Body of pancreas (tissue), 4 donors: ENCODE data around the gene DUSP18. TPM values are rescaled to one million over a fixed set of nuclear protein-coding genes. Genes with fewer than 3 reads are reported as not detected.

Experiments used
- ATAC-seq: fragments of 150-250 bp; one replicate; pipeline ENCODE4 v1.9.1; 2016
- DNase-seq, 4 donors: peaks; one replicate each; pipeline ENCODE4 v3.0.0-alpha.2; 2019
- H3K27ac ChIP-seq, 4 donors: fragments of 200-600 bp; sonication (generic); 1 replicate in 3 of 4; 2 replicates in 1 of 4; pipeline versions ENCODE4 v1.5.1 to v1.6.1; 2016 to 2019; ENCODE audit warnings: mild to moderate bottlenecking in 1 of 4, mixed read lengths in 1 of 4, moderate library complexity in 1 of 4
- H3K27me3 ChIP-seq, 2 donors: fragments of 200-600 bp; sonication (generic); one replicate each; pipeline ENCODE4 v1.6.0; 2016; ENCODE audit warnings: mild to moderate bottlenecking in 1 of 2
- H3K36me3 ChIP-seq, 2 donors: fragments of 200-600 bp; sonication (generic); replicated peaks in 1 of 2; 2 replicates each; pipeline ENCODE4 v1.5.1; 2016; ENCODE audit warnings: low read depth in 2 of 2; ENCODE audit not compliant: insufficient read depth in 1 of 2
- H3K4me1 ChIP-seq: fragments of 200-600 bp; sonication (generic); one replicate; pipeline ENCODE4 v1.6.0; 2016
- H3K4me3 ChIP-seq, 2 donors: fragments of 200-600 bp; sonication (generic); 1 replicate in 1 of 2; 2 replicates in 1 of 2; pipeline ENCODE4 v1.5.1; 2016 to 2019
- H3K9me3 ChIP-seq, 3 donors: fragments of 200-600 bp; sonication (generic); 1 replicate in 2 of 3; 2 replicates in 1 of 3; pipeline ENCODE4 v1.5.1; 2016
- POLR2A ChIP-seq, 3 donors: fragments of 450-650 bp; IDR thresholded peaks; one replicate each; pipeline ENCODE4 v1.6.1; 2016; ENCODE audit warnings: antibody characterized with exemption in 3 of 3, mild to moderate bottlenecking in 2 of 3
- WGBS, 2 donors: methylation state at CpG; one replicate each; pipeline ENCODE4 v1.1.5; 2017; 5-methylcytosine and 5-hydroxymethylcytosine counted together
- intact Hi-C: fragments of 100-400 bp; cut with DNase I; formaldehyde crosslinking; loops from one replicate; pipeline ENCODE4 v1.15.1; 2023
- total RNA-seq, 2 donors: library from RNA; depleted of rRNA; stranded (reverse); fragments of >200 nt; gene quantifications; one replicate each; pipeline ENCODE4 v1.1.0, GENCODE V29; 2016
- TF ChIP-seq, protein P1 (sequence below), 7 experiments: fragments of 450-650 bp in 4 of 7; fragments of 200-600 bp in 3 of 7; sonication (generic) in 3 of 7; IDR thresholded peaks; one replicate each; pipeline ENCODE4 v1.5.1; 2016 to 2019; ENCODE audit warnings: antibody characterized with exemption in 7 of 7

Gene DUSP18
- total RNA-seq, 2 donors from 2014 or later = 2.3 to 19.1 TPM

DNA sequence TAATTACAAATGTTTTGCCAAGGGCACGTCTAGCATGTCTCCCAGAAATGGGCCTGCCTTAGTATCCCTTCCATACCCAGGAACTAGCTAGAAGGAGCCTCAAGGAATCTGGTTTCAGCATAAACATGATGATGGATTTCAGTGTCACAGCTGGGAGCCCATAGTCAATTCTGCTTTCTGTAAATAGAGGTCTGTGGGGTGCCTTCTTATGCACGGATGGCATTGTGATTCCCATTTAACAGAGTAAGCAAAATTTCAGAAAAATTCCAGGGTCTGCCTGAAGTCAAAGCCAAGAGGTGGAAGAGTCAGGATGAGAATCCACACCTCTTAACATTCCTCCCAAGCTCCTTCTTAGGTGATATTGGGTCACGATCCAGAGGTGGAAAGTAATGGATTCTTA lies 12.1 kb downstream of the DUSP18 start:
- WGBS, 2 donors = 84 to 90% methylated on average over 3 of the region's 3 CpGs
- H3K4me3 ChIP-seq = no peak overlapping the region
- no peak for TF ChIP-seq POLR2A (IDR thresholded peaks at IDR 0.05)
- TF ChIP-seq, protein P1, sequence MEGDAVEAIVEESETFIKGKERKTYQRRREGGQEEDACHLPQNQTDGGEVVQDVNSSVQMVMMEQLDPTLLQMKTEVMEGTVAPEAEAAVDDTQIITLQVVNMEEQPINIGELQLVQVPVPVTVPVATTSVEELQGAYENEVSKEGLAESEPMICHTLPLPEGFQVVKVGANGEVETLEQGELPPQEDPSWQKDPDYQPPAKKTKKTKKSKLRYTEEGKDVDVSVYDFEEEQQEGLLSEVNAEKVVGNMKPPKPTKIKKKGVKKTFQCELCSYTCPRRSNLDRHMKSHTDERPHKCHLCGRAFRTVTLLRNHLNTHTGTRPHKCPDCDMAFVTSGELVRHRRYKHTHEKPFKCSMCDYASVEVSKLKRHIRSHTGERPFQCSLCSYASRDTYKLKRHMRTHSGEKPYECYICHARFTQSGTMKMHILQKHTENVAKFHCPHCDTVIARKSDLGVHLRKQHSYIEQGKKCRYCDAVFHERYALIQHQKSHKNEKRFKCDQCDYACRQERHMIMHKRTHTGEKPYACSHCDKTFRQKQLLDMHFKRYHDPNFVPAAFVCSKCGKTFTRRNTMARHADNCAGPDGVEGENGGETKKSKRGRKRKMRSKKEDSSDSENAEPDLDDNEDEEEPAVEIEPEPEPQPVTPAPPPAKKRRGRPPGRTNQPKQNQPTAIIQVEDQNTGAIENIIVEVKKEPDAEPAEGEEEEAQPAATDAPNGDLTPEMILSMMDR (IDR thresholded peaks at IDR 0.05) = no peak
- no peak for ATAC-seq
- no peaks in the 10 kb centered on the region for H3K9me3 ChIP-seq
- no peaks in the 10 kb centered on the region for H3K4me1 ChIP-seq
- no peaks in the 10 kb centered on the region for H3K36me3 ChIP-seq
- H3K27me3 ChIP-seq = no peaks in the 10 kb centered on the region
- no peak overlapping the region for H3K27ac ChIP-seq
- intact Hi-C loops = no loop called here
- DNase-seq = no peak

GRCh38 chr22:30654361-30654760 lies 13.3 kb downstream of the DUSP18 start:
- Histone ChIP-seq H3K4me1 (no peaks in the 10 kb centered on the region), H3K27me3 (no peaks in the 10 kb centered on the region), H3K4me3 (no peak overlapping the region), H3K9me3 (no peaks in the 10 kb centered on the region), H3K36me3 (no peaks in the 10 kb centered on the region), H3K27ac (no peak overlapping the region)
- intact Hi-C loops = no loop called here
- TF ChIP-seq, protein P1 (IDR thresholded peaks at IDR 0.05) = no peak
- TF ChIP-seq POLR2A (IDR thresholded peaks at IDR 0.05) = no peak
- ATAC-seq (no peak), DNase-seq (no peak)
- WGBS, 2 donors = 94 to 96% methylated on average over 9 to 12 of the region's 14 CpGs

DNA sequence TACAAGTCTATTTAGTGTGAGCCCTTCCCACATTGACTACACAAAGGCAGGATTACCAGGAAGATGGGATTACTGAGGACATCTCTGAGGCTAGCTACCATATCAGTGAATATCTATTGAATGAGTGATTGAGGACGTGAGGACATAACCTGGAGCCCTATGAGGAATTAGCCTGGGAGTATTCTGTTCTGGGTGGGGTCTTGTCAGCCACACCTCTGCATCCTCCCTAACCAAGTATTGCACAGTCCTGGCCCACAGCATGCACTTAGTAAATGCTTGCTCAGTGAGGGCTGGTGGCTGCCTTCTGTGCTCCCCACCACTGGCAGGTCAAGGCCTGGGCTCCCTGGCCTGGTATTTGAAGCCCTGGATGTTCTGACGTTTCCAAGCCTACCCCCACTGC lies 14.8 kb downstream of the DUSP18 start:
- TF ChIP-seq POLR2A (IDR thresholded peaks at IDR 0.05) = no peak
- TF ChIP-seq, protein P1 (IDR thresholded peaks at IDR 0.05) = no peak
- ATAC-seq (no peak), DNase-seq (no peak)
- no peaks in the 10 kb centered on the region for H3K9me3 ChIP-seq
- no peak overlapping the region for H3K27ac ChIP-seq
- peaks cover 7% of the 10 kb centered on the region for H3K4me1 ChIP-seq
- no peak overlapping the region for H3K4me3 ChIP-seq
- intact Hi-C loops = no loop called here
- no peaks in the 10 kb centered on the region for H3K27me3 ChIP-seq
- WGBS, 2 donors = 72 to 79% methylated on average over 2 of the region's 2 CpGs
- no peaks in the 10 kb centered on the region for H3K36me3 ChIP-seq

GRCh38 chr22:30650508-30651116 lies 17.1 kb downstream of the DUSP18 start:
- H3K4me3 ChIP-seq = no peak overlapping the region
- TF ChIP-seq, protein P1 (IDR thresholded peaks at IDR 0.05) = no peak
- no peak for TF ChIP-seq POLR2A (IDR thresholded peaks at IDR 0.05)
- no peaks in the 10 kb centered on the region for H3K36me3 ChIP-seq
- intact Hi-C loops = no loop called here
- WGBS, 2 donors = 57 to 67% methylated on average over 4 to 5 of the region's 5 CpGs
- ATAC-seq (no peak), DNase-seq (no peak)
- no peak overlapping the region for H3K27ac ChIP-seq
- H3K9me3 ChIP-seq = no peaks in the 10 kb centered on the region
- peaks cover 7% of the 10 kb centered on the region for H3K4me1 ChIP-seq
- H3K27me3 ChIP-seq = no peaks in the 10 kb centered on the region

DNA sequence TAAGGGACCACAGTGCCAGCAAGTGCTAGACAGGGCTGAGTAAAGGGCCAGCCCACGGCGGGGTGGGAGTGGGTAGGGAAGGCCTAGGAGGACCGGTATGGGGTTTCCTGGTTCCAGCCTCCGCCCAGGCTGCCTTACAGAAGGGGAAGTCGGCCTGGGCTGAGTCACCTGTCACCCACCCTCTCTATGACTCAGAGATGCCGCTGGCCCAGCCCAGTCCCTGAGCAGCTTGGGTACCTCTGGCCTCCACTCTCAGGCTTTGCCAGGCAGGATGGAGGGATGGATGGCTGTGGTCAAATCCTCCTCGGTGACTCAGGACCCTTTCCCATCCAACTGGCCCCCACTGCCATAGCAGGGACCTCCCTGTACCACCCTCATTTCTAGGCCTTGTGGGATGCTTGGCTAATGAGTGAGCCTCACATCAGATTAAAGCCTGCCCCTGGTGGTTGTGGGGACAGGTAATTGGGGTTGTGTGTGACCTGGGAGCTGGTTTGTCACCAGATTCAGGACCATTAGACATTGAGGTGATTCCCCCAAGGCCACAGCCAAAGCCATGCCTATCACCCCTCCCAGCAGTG lies 18.2 kb downstream of the DUSP18 start:
- 59 to 76% methylated on average over 4 to 7 of the region's 7 CpGs for WGBS, 2 donors
- intact Hi-C loops = loop anchor here (10.0 kb wide), 1 partner anchor 275 kb away; no protein-coding TSS in a partner anchor
- peak in 3 of 4 donors; percentile 18 to 69 (median 50) for DNase-seq
- Histone ChIP-seq H3K36me3 (no peaks in the 10 kb centered on the region), H3K4me1 (peaks cover 7% of the 10 kb centered on the region), H3K9me3 (no peaks in the 10 kb centered on the region), H3K27me3 (no peaks in the 10 kb centered on the region), H3K4me3 (no peak overlapping the region), H3K27ac (no peak overlapping the region)
- TF ChIP-seq, protein P1 (IDR thresholded peaks at IDR 0.05) = no peak
- TF ChIP-seq POLR2A (IDR thresholded peaks at IDR 0.05) = no peak
- peak; percentile 35 for ATAC-seq
